Stimulated activated CD8-positive, alpha-beta memory T cell treated with anti-CD3 and anti-CD28 coated beads, Interleukin-15, amount 100 ng/mL, for 48 hours (primary cell): ENCODE measurements around the gene POLR1A.

Experiments
- DNase-seq, 2 donors: peaks; one replicate each; pipeline ENCODE4 v3.0.0-alpha.2; 2020; ENCODE audit warnings: low read depth in 2 of 2

The POLR1A gene

GRCh38 chr2:86023366-86023712 lies 82.3 kb downstream of the POLR1A start:
- DNase-seq = no peak

- no peak for DNase-seq
Observed at GRCh38 chr2:86022661-86023365, 82.9 kb downstream of the POLR1A start.

GRCh38 chr2:86021396-86022378 lies 84.0 kb downstream of the POLR1A start:
- no peak for DNase-seq

GRCh38 chr2:86020984-86021383 lies 84.7 kb downstream of the POLR1A start:
- DNase-seq = no peak

- no peak for DNase-seq
Observed at GRCh38 chr2:86019121-86019520, 86.6 kb downstream of the POLR1A start.

GRCh38 chr2:86017901-86018896 lies 87.5 kb downstream of the POLR1A start:
- no peak for DNase-seq

GRCh38 chr2:86016581-86016980 lies 89.1 kb downstream of the POLR1A start:
- DNase-seq = no peak

- no peak for DNase-seq
Observed at GRCh38 chr2:86015699-86016098, 90.0 kb downstream of the POLR1A start.

- no peak for DNase-seq
Observed at GRCh38 chr2:86015006-86015405, 90.7 kb downstream of the POLR1A start.

- DNase-seq = no peak
Observed at GRCh38 chr2:86014493-86014892, 91.2 kb downstream of the POLR1A start.

- DNase-seq = no peak
Observed at GRCh38 chr2:86012007-86012712, 93.5 kb downstream of the POLR1A start.

GRCh38 chr2:86011449-86011941 lies 94.2 kb downstream of the POLR1A start:
- no peak for DNase-seq

- no peak for DNase-seq
Observed at GRCh38 chr2:86010083-86010482, 95.6 kb downstream of the POLR1A start.

GRCh38 chr2:86006524-86006923 lies 99.2 kb downstream of the POLR1A start:
- DNase-seq = no peak

GRCh38 chr2:86003967-86004366 lies 101.7 kb downstream of the POLR1A start:
- DNase-seq = no peak

- no peak for DNase-seq
Observed at GRCh38 chr2:86003104-86003503, 102.6 kb downstream of the POLR1A start.

- no peak for DNase-seq
Observed at GRCh38 chr2:86002375-86002774, 103.3 kb downstream of the POLR1A start.

GRCh38 chr2:86001326-86001725 lies 104.4 kb downstream of the POLR1A start:
- DNase-seq = no peak

- no peak for DNase-seq
Observed at GRCh38 chr2:86000938-86001312, 104.8 kb downstream of the POLR1A start.

- no peak for DNase-seq
Observed at GRCh38 chr2:86000131-86000937, 105.4 kb downstream of the POLR1A start.
